NCI-H2171 (cell line): ENCODE results near the gene PRCC.

Experiments used
- DNase-seq: peaks from one replicate; lab custom pipeline; 2025; lab: John Stamatoyannopoulos, UW

PRCC gene

GRCh38 chr1:156796340-156797097, 29.2 kb downstream of the PRCC start:
- DNase-seq = no peak

DNA sequence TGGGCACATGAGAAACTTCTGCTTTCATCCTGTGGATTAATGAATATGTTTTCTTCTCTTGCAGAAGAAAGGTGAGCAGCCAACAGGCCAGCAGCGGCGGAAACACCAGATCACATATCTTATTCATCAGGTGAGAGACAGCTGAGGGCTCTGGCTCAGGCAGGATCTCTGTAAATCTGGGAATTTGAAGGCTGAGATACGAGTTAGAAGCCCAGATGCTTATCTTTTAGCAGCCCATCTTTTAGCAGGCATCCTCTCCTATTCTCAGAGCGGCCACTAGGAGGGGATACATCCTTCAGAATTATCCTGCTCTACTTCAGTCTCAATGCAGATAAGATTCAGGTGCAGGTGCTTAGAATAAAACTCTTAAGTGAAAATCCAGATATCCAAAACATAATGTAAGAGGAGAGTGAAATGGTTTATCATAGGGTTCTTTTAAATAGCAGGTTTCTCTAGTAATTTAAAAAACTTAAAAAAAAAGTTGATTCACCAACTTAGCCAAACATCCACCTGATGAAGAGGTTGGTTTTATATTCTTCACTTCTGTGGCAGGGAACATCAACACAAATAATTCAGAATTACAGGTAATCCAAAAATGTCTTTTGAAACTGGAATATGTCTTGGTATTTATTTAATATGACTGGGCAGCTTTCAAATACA, 30.0 kb downstream of the PRCC start:
- peak; percentile 44 for DNase-seq

- no peak for DNase-seq
These were observed 34.2 kb downstream of the PRCC start for GRCh38 chr1:156801409-156802121.

GRCh38 chr1:156802421-156802935, 35.1 kb downstream of the PRCC start:
- DNase-seq = no peak

GRCh38 chr1:156803086-156803851, 35.9 kb downstream of the PRCC start:
- no peak for DNase-seq

DNA sequence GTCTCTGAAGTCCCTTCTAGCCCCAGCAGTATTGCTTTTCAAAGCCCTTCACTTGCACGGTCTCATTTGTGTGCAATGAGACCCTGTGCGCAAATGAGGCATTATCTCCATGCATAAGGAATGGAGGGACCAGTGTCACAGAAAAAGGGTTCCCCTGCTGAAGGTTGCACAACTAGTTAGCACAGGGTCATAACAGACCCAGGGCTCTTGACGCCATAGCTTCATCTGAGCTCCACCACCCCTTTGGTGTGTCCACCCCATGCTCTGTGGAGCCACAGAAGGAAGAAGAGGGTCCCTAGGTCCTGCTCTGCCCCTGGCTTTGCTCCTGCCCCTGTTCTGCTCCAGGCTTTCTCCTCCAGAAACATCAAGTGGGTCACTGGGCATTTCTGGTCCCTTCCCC, 36.7 kb downstream of the PRCC start:
- no peak for DNase-seq

DNA sequence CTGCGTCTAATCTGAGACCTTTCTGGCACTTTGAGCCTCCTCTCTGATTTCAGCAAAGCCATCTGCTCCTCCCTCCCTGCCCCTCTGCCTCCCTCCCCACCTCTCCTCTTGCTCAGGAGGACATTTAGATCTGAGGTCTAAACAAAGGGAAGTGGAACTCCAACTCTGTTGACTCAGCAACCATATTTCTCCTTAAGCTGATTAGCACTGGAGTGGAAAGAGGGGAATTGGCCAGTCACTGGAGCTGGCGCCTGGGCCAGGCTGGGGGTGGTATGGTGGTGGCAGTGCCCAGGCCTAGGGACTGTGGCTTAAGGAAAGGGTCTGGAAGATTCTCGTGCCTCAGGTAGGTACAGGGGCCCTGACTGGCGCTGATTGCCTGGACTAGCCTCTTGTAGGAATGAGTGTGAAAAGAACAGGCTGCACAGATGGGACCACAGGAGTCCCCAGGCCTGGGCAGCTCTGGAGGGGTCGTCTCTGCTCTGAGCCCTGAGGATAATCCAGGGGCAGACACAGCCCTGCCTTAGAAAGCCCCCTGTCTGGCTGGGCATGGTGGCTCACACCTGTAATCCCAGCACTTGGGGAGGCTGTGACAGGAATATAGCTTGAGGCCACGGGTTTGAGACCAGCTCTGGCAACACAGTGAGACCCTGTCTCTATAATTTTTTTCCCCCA, 37.4 kb downstream of the PRCC start:
- peak; percentile 81 for DNase-seq

- DNase-seq = peak; percentile 77
These were observed 38.6 kb downstream of the PRCC start for GRCh38 chr1:156805766-156806511.

DNA sequence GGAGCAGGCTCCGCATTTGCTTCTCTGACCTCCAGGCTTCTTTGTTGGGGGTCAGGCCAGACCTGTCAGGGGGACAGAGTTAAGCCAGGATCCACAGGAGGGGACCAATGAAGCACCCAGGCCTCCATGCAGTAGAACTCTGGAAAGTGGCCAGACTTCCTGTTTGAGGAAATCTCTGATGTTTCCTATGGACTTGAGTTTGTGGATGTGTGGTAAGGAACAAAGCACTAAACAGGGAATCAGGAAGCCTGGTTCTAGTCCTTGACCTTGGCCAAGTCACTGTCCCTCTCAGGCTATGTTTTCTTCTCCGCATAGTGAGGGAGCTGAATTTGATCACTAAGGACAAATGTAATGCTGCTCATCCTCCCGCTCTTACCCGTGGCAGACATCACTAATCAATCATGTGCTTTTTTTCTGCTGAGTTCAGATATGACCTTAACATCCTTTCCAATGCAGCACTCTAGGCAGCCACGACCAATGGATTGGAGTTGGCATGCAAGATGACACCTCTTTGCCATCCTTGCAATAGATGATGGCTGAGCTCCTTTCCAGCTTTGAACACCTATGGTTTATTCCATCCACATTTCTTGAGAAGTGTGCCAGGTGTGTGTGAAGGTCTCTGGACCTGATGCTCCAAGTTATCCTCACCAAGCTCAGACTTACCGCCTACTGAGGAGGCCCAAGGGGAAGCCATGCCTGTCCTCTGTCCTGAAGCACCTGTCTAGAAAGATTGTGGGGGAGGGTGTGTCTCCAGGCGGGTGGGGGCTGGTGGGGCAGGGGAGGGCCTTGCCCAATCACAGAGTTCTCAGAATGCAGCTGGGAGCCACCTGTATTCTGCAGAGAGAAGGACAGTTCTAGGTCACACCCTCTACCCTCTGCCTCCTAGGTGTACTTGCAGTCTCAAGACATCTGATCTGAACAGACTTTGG, 39.4 kb downstream of the PRCC start:
- DNase-seq = no peak

DNA sequence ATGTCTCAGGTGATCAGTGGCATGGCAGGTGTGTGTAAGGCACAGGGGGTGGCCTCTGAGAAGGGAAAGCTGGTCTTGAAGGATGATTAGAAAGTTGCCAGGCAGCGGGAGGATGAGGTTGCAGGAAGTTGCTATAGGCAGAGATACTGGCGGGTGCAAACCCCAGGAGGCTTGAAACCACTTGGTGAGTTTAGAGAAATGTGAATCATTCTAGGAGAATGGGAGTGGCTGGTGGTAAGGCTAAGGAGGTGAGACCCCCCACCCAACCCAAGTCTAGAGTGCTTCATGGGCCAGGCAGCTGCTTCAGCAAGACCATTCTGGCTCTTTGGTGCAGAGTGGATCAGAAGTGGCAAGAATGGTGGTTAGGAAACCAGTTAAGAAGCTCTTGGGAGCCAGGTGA, 40.3 kb downstream of the PRCC start:
- DNase-seq = no peak

DNA sequence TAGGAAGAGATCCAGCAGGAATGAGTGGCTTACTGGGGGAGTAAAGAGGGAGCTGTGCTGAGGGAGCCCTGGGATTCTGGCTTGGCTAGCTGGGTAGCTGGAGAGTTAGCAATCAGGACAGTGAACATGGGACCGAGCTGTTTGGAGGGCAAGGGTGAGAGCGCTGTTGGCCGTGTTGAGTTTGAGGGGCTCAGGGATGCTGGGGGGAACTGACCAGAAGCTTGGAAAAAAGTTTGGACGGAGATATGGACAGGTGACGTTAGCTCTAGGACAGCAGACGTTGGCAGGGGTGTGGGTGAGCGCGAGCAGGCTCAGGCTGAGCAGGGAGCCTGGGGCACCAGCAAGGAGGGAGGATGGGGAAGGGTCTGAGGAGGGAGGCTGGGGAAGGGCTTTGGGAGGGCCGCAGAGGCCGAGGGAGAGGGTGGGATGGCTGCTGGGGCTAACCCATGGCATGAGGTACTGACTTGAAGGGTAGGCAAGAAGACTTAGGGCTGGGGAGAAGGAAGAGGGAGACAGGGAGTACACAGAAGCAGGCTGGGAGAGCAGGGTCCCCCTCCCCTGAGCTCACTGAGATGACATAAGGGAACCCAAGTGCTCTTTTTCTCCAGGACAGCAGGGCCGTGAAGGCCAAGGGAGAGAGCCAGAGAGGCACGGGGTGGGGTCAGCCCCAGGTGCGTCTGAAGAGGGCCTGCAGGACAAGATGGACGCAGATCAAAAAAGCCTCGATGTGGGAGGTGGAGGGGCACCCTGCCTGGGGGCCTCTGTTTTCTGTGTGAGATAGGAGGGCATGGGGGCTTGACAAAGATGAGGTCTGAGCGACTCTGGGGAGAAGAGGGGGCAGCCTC, 41.1 kb downstream of the PRCC start:
- no peak for DNase-seq

GRCh38 chr1:156809281-156809680, 41.9 kb downstream of the PRCC start:
- no peak for DNase-seq

- no peak for DNase-seq
These were observed 42.5 kb downstream of the PRCC start for GRCh38 chr1:156809711-156810366.

GRCh38 chr1:156811168-156811567, 43.8 kb downstream of the PRCC start:
- DNase-seq = no peak

DNA sequence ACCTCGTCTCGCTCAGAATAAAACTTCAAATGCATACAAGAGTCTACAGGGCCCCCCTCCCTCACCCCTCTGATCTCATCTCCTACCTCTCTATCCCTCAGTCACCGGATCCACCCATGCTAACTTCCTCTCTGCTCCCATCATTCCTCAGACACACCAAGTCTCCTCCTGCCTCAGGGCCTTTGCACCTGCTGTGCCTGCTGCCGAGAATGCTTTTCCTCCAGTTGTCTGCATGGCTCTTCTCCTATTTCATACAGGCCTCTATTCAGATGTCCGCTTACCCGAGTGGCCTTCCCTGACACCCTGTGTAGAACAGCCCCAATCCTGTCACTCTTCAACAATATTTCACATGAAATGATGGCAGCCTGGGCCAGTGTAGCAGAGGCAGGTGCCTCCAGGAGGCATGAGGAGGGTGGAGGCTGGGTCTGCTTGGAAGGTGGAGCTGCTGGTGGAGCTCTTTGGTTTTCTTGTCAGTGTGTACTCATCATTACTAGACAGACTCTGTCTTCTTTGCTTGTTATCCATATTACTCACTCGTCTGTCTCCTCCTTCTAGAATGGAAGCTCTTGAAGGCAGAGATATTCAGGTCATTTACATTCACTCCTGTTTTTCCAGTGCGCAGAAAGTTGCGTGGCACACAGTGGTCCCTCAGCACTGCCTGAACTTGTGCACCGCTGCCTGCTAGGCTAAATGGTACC, 45.1 kb downstream of the PRCC start:
- no peak for DNase-seq

- no peak for DNase-seq
These were observed 46.0 kb downstream of the PRCC start for GRCh38 chr1:156813298-156813697.

- DNase-seq = peak; percentile 65
These were observed 46.6 kb downstream of the PRCC start for GRCh38 chr1:156813750-156814570.
